ENCODE results near the gene CD101. TPM values are rescaled to one million over a fixed set of nuclear protein-coding genes. Genes with fewer than 3 reads are reported as not detected.

The CD101 gene
- total RNA-seq, 1 donor from 2014 or later = 0.53 TPM

DNA sequence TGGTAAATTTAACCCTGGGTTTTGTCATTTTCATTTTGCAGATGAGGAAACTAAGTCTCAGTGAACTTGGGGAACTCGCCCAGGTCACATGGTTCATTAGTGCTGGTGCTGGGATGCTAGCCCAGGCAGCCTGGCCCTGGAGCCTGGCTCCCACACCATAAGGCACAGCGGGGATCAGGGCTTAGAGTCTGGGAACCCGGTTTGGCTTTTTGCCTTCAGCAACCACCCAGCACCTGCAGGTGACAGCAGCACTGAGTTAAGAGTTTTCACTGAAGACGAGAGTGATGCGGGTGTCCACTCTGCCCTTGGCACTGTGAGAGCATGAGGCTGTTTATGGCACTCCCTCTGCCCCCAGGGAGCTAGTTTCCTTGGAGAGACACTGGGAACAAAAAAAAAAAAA, 18.4 kb upstream of the CD101 start:
- FAIRE-seq (no peak), DNase-seq (ENCODE audit: low read depth) (no peak)
- Histone ChIP-seq H3K4me3 (ENCODE audit: low read depth, low read length) (no peak overlapping the region), H3K27me3 (ENCODE audit: control insufficient read depth, insufficient read depth, low read length) (no peaks in the 10 kb centered on the region), H3K36me3 (ENCODE audit: control insufficient read depth, insufficient read depth, low read length) (peaks cover 20% of the 10 kb centered on the region)
- TF ChIP-seq, protein P1, sequence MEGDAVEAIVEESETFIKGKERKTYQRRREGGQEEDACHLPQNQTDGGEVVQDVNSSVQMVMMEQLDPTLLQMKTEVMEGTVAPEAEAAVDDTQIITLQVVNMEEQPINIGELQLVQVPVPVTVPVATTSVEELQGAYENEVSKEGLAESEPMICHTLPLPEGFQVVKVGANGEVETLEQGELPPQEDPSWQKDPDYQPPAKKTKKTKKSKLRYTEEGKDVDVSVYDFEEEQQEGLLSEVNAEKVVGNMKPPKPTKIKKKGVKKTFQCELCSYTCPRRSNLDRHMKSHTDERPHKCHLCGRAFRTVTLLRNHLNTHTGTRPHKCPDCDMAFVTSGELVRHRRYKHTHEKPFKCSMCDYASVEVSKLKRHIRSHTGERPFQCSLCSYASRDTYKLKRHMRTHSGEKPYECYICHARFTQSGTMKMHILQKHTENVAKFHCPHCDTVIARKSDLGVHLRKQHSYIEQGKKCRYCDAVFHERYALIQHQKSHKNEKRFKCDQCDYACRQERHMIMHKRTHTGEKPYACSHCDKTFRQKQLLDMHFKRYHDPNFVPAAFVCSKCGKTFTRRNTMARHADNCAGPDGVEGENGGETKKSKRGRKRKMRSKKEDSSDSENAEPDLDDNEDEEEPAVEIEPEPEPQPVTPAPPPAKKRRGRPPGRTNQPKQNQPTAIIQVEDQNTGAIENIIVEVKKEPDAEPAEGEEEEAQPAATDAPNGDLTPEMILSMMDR (IDR thresholded peaks at IDR 0.05; ENCODE audit: insufficient read depth, low read length, severe bottlenecking) = no peak

DNA sequence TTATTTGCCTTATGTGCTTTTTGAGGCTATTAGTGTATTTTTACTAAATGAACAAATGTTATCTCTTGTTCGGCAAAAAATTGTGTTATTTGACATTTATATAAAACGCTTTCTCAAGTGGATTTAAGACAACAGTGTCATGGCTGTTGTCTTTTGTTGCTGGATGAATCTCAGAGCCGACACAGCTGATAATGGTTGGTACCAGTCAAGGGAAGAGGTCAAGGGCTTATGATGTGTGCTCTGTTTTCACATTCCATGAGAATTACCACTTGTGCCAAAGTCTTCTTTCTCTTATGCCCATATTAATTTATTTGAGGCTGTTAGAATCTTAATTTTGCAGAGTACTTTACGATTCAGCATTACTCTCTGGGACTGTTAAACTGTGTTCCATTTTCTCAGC, 17.9 kb upstream of the CD101 start:
- TF ChIP-seq, protein P1 (IDR thresholded peaks at IDR 0.05; ENCODE audit: insufficient read depth, low read length, severe bottlenecking) = no peak
- FAIRE-seq (no peak), DNase-seq (ENCODE audit: low read depth) (no peak)
- Histone ChIP-seq H3K36me3 (ENCODE audit: control insufficient read depth, insufficient read depth, low read length) (peaks cover 21% of the 10 kb centered on the region), H3K27me3 (ENCODE audit: control insufficient read depth, insufficient read depth, low read length) (no peaks in the 10 kb centered on the region), H3K4me3 (ENCODE audit: low read depth, low read length) (no peak overlapping the region)

DNA sequence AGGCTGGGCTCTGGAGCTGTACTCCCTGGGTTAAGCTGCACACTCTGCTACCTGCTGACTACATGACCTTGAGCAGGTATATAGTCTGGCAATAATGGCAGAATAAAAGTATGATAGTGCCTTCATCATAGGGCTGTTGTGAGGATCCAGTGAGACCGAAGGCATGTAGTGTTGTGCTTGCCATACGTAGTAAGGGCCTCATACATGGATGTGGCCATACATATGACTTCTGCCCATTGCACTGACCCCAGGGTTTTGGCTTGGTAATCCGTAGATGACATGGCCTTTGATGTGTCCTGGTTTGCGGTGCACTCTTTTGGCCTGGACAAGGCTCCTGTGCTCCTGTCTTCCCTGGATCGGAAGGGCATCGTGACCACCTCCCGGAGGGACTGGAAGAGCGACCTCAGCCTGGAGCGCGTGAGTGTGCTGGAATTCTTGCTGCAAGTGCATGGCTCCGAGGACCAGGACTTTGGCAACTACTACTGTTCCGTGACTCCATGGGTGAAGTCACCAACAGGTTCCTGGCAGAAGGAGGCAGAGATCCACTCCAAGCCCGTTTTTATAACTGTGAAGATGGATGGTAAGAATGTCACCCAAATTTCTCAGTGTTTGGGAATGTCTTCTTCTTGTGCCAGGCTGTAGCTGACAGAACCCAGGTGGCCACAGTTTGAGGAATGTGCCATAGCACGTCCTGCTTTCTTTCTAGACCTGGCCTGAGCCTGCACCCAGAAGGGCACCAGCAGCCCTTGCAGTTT, 17.0 kb upstream of the CD101 start:
- H3K4me3 ChIP-seq (ENCODE audit: low read depth, low read length) = no peak overlapping the region
- TF ChIP-seq, protein P1 (IDR thresholded peaks at IDR 0.05; ENCODE audit: insufficient read depth, low read length, severe bottlenecking) = no peak
- H3K27me3 ChIP-seq (ENCODE audit: control insufficient read depth, insufficient read depth, low read length) = no peaks in the 10 kb centered on the region
- H3K36me3 ChIP-seq (ENCODE audit: control insufficient read depth, insufficient read depth, low read length) = peaks cover 21% of the 10 kb centered on the region
- DNase-seq (ENCODE audit: low read depth) (no peak), FAIRE-seq (peak; percentile 28)

DNA sequence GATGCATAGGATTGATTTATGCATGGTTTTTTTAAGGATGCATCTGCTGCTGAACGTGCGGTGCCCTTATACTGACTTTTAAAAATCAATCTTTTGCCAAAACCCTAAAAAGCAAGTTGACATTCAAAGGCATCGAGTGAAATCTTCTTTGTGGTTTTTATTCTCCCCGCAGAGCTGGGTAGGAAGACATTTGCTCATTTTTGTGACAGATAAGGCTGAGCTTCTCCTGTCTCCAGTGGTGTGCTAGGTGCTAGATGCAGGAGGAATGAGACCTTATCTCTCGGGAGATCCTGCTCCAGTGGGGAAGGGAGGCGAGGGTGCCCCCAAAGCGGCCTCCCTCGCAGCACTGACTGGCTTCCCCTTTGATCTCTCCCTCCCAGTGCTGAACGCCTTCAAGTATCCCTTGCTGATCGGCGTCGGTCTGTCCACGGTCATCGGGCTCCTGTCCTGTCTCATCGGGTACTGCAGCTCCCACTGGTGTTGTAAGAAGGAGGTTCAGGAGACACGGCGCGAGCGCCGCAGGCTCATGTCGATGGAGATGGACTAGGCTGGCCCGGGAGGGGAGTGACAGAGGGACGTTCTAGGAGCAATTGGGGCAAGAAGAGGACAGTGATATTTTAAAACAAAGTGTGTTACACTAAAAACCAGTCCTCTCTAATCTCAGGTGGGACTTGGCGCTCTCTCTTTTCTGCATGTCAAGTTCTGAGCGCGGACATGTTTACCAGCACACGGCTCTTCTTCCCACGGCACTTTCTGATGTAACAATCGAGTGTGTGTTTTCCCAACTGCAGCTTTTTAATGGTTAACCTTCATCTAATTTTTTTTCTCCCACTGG, 14.9 kb upstream of the CD101 start:
- Histone ChIP-seq H3K27me3 (ENCODE audit: control insufficient read depth, insufficient read depth, low read length) (no peaks in the 10 kb centered on the region), H3K36me3 (ENCODE audit: control insufficient read depth, insufficient read depth, low read length) (peaks cover 21% of the 10 kb centered on the region), H3K4me3 (ENCODE audit: low read depth, low read length) (no peak overlapping the region)
- FAIRE-seq (no peak), DNase-seq (ENCODE audit: low read depth) (no peak)
- TF ChIP-seq, protein P1 (IDR thresholded peaks at IDR 0.05; ENCODE audit: insufficient read depth, low read length, severe bottlenecking) = no peak

DNA sequence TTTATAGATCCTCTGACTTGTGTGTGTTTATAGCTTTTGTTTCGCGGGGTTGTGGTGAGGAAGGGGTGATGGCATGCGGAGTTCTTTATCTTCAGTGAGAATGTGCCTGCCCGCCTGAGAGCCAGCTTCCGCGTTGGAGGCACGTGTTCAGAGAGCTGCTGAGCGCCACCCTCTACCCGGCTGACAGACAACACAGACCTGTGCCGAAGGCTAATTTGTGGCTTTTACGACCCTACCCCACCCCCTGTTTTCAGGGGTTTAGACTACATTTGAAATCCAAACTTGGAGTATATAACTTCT, 14.4 kb upstream of the CD101 start:
- FAIRE-seq (no peak), DNase-seq (ENCODE audit: low read depth) (no peak)
- TF ChIP-seq, protein P1 (IDR thresholded peaks at IDR 0.05; ENCODE audit: insufficient read depth, low read length, severe bottlenecking) = no peak
- Histone ChIP-seq H3K27me3 (ENCODE audit: control insufficient read depth, insufficient read depth, low read length) (no peaks in the 10 kb centered on the region), H3K4me3 (ENCODE audit: low read depth, low read length) (no peak overlapping the region), H3K36me3 (ENCODE audit: control insufficient read depth, insufficient read depth, low read length) (peaks cover 21% of the 10 kb centered on the region)

Measured in bronchial epithelial cell (primary cell).